ENCODE data around the gene HEXIM2.

Gene HEXIM2

GRCh38 chr17:45197555-45198334 lies 36.1 kb downstream of the HEXIM2 start (continued):
- 0 out of 2 replicates have a peak, but pooled peaks have one; percentile 43 for TF ChIP-seq ZBTB10 (tag by site-specific recombination; IDR thresholded peaks at IDR 0.05)
- peak; percentile 80; the same call in 1 of the 2 replicates for TF ChIP-seq ZNF266 (tag by site-specific recombination; IDR thresholded peaks at IDR 0.05; ENCODE audit: low read depth)
- no peak for TF ChIP-seq ZNF560 (tag by site-specific recombination; IDR thresholded peaks at IDR 0.05; ENCODE audit: borderline replicate concordance)
- TF ChIP-seq KLF1 (tag by site-specific recombination; IDR thresholded peaks at IDR 0.05): peak; percentile 21; the same call in 1 of the 2 replicates
- TF ChIP-seq ZNF211 (tag by site-specific recombination; IDR thresholded peaks at IDR 0.05; ENCODE audit: low read depth): no peak
- no peak for TF ChIP-seq ZNF112 (tag by site-specific recombination; IDR thresholded peaks at IDR 0.05)
- TF ChIP-seq, protein P1, sequence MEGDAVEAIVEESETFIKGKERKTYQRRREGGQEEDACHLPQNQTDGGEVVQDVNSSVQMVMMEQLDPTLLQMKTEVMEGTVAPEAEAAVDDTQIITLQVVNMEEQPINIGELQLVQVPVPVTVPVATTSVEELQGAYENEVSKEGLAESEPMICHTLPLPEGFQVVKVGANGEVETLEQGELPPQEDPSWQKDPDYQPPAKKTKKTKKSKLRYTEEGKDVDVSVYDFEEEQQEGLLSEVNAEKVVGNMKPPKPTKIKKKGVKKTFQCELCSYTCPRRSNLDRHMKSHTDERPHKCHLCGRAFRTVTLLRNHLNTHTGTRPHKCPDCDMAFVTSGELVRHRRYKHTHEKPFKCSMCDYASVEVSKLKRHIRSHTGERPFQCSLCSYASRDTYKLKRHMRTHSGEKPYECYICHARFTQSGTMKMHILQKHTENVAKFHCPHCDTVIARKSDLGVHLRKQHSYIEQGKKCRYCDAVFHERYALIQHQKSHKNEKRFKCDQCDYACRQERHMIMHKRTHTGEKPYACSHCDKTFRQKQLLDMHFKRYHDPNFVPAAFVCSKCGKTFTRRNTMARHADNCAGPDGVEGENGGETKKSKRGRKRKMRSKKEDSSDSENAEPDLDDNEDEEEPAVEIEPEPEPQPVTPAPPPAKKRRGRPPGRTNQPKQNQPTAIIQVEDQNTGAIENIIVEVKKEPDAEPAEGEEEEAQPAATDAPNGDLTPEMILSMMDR (tag by site-specific recombination; IDR thresholded peaks at IDR 0.05): peak; percentile 99
- TF ChIP-seq WT1 (tag by site-specific recombination; IDR thresholded peaks at IDR 0.05): 0 out of 2 replicates have a peak, but pooled peaks have one; percentile 51
- peak; percentile 95 for TF ChIP-seq GLIS2 (tag by site-specific recombination; IDR thresholded peaks at IDR 0.05)
- TF ChIP-seq, protein P2, sequence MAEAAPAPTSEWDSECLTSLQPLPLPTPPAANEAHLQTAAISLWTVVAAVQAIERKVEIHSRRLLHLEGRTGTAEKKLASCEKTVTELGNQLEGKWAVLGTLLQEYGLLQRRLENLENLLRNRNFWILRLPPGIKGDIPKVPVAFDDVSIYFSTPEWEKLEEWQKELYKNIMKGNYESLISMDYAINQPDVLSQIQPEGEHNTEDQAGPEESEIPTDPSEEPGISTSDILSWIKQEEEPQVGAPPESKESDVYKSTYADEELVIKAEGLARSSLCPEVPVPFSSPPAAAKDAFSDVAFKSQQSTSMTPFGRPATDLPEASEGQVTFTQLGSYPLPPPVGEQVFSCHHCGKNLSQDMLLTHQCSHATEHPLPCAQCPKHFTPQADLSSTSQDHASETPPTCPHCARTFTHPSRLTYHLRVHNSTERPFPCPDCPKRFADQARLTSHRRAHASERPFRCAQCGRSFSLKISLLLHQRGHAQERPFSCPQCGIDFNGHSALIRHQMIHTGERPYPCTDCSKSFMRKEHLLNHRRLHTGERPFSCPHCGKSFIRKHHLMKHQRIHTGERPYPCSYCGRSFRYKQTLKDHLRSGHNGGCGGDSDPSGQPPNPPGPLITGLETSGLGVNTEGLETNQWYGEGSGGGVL (tag by site-specific recombination; IDR thresholded peaks at IDR 0.05): peak; percentile 98
- peak; percentile 55; the same call in 1 of the 2 replicates for TF ChIP-seq ZEB2 (tag by site-specific recombination; IDR thresholded peaks at IDR 0.05)
- TF ChIP-seq EGR2 (tag by site-specific recombination; IDR thresholded peaks at IDR 0.05; ENCODE audit: low read depth): peak; percentile 98
- TF ChIP-seq, protein P3, sequence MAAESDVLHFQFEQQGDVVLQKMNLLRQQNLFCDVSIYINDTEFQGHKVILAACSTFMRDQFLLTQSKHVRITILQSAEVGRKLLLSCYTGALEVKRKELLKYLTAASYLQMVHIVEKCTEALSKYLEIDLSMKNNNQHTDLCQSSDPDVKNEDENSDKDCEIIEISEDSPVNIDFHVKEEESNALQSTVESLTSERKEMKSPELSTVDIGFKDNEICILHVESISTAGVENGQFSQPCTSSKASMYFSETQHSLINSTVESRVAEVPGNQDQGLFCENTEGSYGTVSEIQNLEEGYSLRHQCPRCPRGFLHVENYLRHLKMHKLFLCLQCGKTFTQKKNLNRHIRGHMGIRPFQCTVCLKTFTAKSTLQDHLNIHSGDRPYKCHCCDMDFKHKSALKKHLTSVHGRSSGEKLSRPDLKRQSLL (tag by site-specific recombination; IDR thresholded peaks at IDR 0.05): no peak; the same call in 1 of the 2 replicates

GRCh38 chr17:45200701-45201100 lies 39.0 kb downstream of the HEXIM2 start:
- CTCF ChIA-PET: interaction anchor here (0.7 to 10.8 kb wide), 7 partner anchors 8 to 72 kb away, joined by 3 to 301 read pairs (median 7); partner anchors contain the start of genes ACBD4 and HEXIM1

More at GRCh38 chr17:45200701-45201100, 39.0 kb downstream of the HEXIM2 start:
- Histone ChIP-seq H3K27ac (ENCODE audit: extremely low read depth, low read depth, low read length) (no peak overlapping the region), H3K36me3 (ENCODE audit: control insufficient read depth in 2 of 2, insufficient read depth in 1 of 2, low read length in 2 of 2) (no peaks in the 10 kb centered on the region), H3K9me3 (ENCODE audit: control insufficient read depth, insufficient read depth, low read depth, low read length) (no peaks in the 10 kb centered on the region), H3K4me1 (ENCODE audit: control insufficient read depth, insufficient read depth, low read length) (peaks cover 6% of the 10 kb centered on the region), H3K4me3 (ENCODE audit: low read depth, low read length) (no peak overlapping the region)
- POLR2A ChIA-PET: interaction anchor here (0.7 kb wide), 1 partner anchor 52 kb away, joined by 4 read pairs; the partner anchor contains the start of gene HEXIM1
- TF ChIP-seq ZNF140 (tag by site-specific recombination; IDR thresholded peaks at IDR 0.05) (no peak), ZNF426 (tag by site-specific recombination; IDR thresholded peaks at IDR 0.05) (no peak), PRDM4 (tag by site-specific recombination; IDR thresholded peaks at IDR 0.05) (no peak), TCF7L2 (IDR thresholded peaks at IDR 0.05; ENCODE audit: borderline replicate concordance, low read depth, low read length) (no peak), TRIM28 (IDR thresholded peaks at IDR 0.05; ENCODE audit: borderline replicate concordance, low read length) (no peak), SP2 (tag by site-specific recombination; IDR thresholded peaks at IDR 0.05) (no peak), ZNF341 (tag by site-specific recombination; IDR thresholded peaks at IDR 0.05; ENCODE audit: low read depth) (peak; percentile 39), SP3 (tag by site-specific recombination; IDR thresholded peaks at IDR 0.05) (no peak)

Measured in HEK293 (cell line).